Activated T-cell treated with anti-CD3 and anti-CD28 coated beads, Interleukin-2, amount 50 U/mL, for 1 hour (primary cell): ENCODE data around the gene FZD7.

Experiments
- DNase-seq: peaks from one replicate; pipeline ENCODE4 v3.0.0-alpha.2; 2020

Gene FZD7

DNA sequence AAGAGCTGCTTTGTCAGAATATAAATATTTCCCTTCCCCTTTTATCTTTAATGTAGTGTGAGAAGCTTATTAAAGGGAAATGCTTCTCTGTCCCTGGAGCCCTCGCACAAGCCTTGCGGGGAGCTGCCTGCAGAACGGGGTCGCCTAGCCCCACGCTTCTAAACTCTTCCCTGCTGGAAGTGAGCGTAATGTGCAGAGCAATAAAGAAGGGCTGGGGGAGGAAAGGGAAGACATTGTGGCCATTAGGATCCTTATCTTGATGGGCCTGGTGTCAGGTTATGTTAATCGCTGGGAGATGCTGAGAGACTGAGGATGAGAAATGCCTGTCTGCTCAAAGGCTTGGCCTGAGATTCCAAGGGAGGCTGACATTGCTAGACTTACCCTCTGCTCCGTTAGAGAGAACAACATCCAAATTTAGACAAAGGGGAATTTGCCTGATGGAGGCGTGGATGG lies 18.9 kb upstream of the FZD7 start:
- DNase-seq, result no peak

GRCh38 chr2:202015471-202015870 lies 18.2 kb upstream of the FZD7 start:
- no peak for DNase-seq

DNA sequence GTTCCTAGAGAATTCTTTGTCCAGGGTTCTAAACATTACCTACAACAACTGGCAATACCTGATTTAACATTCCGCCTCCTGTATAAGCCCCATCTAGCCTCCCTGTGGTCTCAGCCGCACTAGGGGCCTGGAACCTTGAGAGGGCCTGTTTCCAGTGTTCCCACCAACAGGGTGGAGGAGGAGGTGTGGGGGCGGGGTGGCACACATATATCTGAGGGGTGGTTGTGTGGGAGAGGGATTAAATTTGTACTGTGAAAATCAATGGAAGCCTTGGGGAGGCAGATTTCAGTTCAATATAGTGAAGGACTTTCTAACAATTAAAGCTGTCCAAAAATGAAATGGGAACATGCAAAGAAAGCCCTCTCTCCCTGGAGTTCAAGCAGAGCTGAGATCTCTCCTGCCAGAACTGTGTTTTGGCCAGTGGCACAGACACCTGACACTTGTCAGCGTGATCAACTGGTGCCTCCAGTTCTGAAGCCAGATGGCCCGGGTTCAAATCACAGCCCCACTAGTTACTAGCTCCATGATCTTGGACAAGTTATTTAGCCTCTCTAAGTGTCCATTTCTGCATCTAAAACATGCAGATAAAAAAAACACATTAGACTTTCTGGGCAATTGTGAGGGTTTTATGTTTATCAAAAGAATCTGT lies 17.0 kb upstream of the FZD7 start:
- DNase-seq, result no peak

GRCh38 chr2:202017940-202018339 lies 15.7 kb upstream of the FZD7 start:
- DNase-seq, result no peak

GRCh38 chr2:202018950-202019349 lies 14.7 kb upstream of the FZD7 start:
- DNase-seq, result no peak

DNA sequence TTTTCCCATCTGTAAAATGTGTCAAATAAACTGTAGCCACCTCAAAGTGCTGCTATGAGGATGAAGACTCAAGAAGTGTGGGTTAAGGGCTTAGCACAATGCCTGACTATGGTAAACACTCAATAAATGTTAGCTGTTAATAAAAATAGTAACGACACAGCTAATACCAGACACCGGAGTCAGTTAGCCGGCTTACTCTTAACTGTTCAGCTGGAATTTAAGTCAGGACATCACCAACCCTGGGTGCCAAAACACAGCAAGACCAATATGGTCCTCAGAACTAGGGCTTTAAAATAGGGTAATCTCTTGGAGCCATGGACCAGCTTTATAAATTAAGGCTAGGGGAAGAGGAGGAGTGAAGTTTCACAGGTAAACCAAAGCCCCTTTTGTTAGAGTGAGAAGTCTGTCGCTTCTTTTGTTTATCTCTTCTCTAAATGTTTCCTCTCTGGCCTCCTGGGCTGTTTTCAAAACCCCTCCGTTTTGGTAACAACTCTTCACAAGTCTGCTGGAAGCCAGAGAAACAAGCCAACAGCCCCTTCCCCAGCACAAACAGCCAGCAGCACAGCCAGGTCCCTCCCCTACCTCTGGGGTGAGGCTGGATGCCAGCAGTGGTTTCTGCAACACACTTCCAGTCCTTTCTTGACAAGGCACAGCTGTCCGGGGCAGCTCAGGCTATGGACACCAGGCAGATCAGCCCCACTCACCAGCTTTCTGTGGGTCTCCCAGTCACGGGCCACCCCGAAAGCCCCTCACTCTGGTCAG lies 13.8 kb upstream of the FZD7 start:
- DNase-seq, result no peak

DNA sequence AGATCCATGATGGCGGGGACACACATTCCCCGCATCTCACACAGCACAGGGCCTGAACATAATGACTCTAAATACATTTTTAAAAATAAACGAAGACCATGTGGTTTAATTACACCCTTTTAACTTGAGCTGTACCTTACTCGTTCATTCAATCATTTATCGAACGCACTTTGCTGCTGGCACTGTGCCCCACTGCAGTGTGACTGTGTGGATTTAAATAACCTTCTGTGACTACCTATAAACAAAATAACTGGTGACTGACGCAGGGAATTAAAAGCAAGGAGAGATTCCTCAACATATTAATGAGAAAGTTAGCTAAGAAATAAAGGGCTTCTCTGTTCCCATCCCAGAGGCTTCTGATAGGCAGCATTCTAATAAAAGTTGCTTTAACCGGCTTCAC lies 10.9 kb upstream of the FZD7 start:
- no peak for DNase-seq

- no peak for DNase-seq
Observed at GRCh38 chr2:202023198-202023903, 10.3 kb upstream of the FZD7 start.

- no peak for DNase-seq
Observed at GRCh38 chr2:202023904-202024266, 9.8 kb upstream of the FZD7 start.

DNA sequence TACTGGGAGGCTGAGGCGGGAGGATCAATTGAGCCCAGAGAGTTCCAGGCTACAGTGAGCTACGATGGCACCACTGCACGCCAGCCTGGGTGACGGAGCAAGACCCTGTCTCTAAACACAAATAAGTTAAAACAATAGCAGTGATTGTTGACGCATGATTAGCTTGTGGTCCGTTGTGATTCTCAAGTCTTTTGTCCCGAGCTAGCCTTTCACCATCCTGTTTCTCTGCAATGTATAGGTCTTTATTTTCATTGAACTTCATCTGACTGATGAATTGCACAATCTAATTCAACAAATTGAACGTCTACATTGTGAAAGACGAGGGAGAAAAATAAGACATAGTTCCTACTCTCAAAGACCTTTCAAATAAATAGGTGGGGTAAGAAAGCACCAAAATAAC lies 8.8 kb upstream of the FZD7 start:
- no peak for DNase-seq

- DNase-seq, result no peak
Observed at GRCh38 chr2:202025816-202026215, 7.8 kb upstream of the FZD7 start.

- DNase-seq, result no peak
Observed at GRCh38 chr2:202026507-202026906, 7.1 kb upstream of the FZD7 start.

DNA sequence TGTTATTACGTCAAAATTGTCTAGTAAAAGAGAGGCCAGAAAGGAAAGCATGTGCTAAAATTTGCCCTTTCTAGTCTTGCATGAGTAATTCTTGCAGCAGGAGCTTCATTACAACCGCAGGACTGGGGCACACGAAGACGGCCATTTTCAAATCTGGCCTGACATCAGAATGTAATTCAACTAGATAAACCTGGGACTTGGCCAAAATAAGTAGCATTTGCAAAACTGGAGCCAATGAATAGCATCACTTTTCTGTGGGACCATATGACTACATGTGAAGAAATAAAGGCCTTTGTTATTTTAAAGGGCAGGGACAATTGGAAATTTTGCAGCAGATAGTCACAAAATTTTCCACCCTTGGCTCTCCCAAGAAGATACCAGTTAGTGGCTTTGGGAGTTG lies 3.0 kb upstream of the FZD7 start:
- DNase-seq, result no peak

DNA sequence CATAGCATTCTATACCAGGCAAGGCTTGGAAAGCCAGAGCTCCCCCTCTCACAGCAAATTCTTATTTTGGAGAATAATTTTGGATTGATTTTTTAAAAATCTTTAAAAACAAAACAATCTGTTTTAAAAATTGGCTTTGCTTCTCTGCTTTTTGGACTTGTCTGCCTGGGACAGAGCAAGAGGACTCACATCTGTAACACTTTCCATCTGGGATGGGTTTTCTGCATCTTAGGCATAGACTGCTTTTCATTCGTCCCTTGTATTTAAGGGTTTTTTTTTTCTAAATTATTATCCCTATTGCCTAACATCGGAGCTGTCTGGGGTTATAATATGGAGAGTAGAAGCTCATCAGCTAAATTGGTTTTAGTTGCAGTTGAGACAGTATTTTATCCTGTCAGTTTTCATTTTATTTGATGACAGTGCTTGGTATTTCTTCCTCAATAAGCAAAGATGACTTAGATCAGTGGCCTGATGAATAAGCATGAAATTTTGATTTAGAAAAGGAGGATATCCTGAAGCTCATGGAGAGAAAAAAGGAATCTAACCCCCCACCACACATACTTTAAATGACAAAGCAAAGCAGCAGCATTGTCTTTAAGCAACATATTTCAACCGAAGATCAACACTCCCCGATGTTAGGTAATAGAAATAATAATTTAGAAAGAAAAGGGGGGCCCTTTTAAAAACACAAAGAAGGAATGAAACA lies 2.3 kb upstream of the FZD7 start:
- no peak for DNase-seq

- no peak for DNase-seq
Observed at GRCh38 chr2:202032846-202033316, 774 bp upstream of the FZD7 start.

DNA sequence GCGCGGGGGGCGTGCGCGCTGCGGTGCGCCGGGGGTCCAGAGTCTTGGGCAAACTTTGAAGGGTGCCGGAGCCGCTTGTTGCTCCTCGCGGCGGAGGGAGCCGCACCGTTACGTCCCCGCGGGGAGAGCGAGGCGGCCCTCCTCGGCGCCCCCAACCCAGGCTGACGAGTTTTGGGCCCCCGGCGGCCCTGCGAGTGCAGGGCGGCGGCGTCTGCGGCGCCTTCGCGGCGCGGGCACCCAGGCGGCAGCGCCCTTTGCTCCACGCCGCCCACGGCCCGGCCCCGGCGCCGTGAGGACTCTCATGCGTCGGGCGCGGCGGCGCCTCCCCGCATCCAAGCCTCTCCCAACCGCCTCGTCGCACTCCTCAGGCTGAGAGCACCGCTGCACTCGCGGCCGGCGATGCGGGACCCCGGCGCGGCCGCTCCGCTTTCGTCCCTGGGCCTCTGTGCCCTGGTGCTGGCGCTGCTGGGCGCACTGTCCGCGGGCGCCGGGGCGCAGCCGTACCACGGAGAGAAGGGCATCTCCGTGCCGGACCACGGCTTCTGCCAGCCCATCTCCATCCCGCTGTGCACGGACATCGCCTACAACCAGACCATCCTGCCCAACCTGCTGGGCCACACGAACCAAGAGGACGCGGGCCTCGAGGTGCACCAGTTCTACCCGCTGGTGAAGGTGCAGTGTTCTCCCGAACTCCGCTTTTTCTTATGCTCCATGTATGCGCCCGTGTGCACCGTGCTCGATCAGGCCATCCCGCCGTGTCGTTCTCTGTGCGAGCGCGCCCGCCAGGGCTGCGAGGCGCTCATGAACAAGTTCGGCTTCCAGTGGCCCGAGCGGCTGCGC lies 814 bp downstream of the FZD7 start:
- peak; percentile 53 for DNase-seq

DNA sequence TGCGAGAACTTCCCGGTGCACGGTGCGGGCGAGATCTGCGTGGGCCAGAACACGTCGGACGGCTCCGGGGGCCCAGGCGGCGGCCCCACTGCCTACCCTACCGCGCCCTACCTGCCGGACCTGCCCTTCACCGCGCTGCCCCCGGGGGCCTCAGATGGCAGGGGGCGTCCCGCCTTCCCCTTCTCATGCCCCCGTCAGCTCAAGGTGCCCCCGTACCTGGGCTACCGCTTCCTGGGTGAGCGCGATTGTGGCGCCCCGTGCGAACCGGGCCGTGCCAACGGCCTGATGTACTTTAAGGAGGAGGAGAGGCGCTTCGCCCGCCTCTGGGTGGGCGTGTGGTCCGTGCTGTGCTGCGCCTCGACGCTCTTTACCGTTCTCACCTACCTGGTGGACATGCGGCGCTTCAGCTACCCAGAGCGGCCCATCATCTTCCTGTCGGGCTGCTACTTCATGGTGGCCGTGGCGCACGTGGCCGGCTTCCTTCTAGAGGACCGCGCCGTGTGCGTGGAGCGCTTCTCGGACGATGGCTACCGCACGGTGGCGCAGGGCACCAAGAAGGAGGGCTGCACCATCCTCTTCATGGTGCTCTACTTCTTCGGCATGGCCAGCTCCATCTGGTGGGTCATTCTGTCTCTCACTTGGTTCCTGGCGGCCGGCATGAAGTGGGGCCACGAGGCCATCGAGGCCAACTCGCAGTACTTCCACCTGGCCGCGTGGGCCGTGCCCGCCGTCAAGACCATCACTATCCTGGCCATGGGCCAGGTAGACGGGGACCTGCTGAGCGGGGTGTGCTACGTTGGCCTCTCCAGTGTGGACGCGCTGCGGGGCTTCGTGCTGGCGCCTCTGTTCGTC lies 1.7 kb downstream of the FZD7 start:
- DNase-seq, result peak; percentile 37

DNA sequence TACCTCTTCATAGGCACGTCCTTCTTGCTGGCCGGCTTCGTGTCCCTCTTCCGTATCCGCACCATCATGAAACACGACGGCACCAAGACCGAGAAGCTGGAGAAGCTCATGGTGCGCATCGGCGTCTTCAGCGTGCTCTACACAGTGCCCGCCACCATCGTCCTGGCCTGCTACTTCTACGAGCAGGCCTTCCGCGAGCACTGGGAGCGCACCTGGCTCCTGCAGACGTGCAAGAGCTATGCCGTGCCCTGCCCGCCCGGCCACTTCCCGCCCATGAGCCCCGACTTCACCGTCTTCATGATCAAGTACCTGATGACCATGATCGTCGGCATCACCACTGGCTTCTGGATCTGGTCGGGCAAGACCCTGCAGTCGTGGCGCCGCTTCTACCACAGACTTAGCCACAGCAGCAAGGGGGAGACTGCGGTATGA lies 2.3 kb downstream of the FZD7 start:
- DNase-seq, result peak; percentile 18

DNA sequence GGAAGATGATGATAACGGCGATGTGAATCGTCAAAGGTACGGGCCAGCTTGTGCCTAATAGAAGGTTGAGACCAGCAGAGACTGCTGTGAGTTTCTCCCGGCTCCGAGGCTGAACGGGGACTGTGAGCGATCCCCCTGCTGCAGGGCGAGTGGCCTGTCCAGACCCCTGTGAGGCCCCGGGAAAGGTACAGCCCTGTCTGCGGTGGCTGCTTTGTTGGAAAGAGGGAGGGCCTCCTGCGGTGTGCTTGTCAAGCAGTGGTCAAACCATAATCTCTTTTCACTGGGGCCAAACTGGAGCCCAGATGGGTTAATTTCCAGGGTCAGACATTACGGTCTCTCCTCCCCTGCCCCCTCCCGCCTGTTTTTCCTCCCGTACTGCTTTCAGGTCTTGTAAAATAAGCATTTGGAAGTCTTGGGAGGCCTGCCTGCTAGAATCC lies 3.0 kb downstream of the FZD7 start:
- DNase-seq, result no peak

GRCh38 chr2:202037086-202037485 lies 3.4 kb downstream of the FZD7 start:
- no peak for DNase-seq
